ENCODE results near the gene TTC7B.

Gene TTC7B

DNA sequence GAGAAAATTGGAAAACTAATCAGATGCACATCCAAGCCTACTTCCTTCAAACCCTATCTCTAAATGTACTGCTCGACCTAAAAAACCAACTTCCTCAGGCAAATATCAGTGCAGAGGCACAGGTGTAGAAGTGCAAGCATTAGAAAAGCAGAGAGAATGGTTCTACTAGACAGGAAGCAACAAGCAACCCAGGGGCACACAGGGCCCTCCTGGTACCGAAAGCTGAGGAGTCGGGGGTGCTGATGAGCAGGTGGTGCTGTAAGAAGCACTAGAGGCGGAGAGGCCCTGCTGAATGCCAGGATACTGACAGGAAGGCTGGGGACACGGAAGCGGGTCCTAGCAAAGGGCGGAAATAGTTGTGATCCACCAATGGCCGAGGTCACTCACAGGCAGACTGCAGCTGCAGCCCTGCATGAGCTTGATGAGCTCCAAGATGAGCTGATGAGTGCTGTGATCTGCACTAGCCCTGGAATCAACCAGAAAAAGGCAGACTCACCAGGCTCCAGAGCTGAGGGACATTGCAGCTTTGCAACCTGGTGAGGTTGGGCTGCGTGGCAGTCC, 85.9 kb downstream of the TTC7B start:
- Histone ChIP-seq H3K36me3 (ENCODE audit: insufficient read depth, low read length) (peaks cover 7% of the 10 kb centered on the region), H3K27ac (ENCODE audit: low read depth, low read length) (no peak overlapping the region), H3K4me1 (ENCODE audit: insufficient read depth, low read length) (peaks cover 26% of the 10 kb centered on the region), H3K9me3 (ENCODE audit: low read length) (no peaks in the 10 kb centered on the region), H3K4me3 (ENCODE audit: low read depth in 1 of 2, low read length in 2 of 2) (no peak overlapping the region), H3K27me3 (ENCODE audit: control insufficient read depth in 1 of 2, insufficient read depth in 2 of 2, low read length in 2 of 2) (no peaks in the 10 kb centered on the region), H3K9ac (ENCODE audit: low read length) (no peak overlapping the region)

DNA sequence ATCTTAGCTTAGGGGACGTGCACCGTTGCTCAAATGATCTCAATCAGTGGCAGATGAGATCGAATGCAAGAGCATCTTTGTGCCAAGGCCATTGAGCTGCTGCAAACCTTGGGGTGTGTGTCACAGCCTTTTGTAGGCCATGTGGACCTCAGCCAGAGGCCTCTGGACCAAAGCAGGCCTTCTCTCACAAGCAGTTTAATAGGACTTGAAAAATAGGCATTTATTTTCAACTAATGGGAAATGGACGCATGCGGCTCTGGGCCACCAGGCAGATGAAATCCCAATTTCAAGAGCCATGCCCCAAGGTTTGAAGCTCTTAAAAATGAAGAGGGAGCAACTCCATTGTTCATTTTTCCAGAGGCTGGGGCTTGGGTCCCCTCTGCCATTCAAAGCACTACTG, 87.3 kb downstream of the TTC7B start:
- H3K4me3 ChIP-seq (ENCODE audit: low read depth in 1 of 2, low read length in 2 of 2) = no peak overlapping the region
- H3K4me1 ChIP-seq (ENCODE audit: insufficient read depth, low read length) = peaks cover 35% of the 10 kb centered on the region
- no peaks in the 10 kb centered on the region for H3K27me3 ChIP-seq (ENCODE audit: control insufficient read depth in 1 of 2, insufficient read depth in 2 of 2, low read length in 2 of 2)
- H3K9me3 ChIP-seq (ENCODE audit: low read length) = no peaks in the 10 kb centered on the region
- H3K9ac ChIP-seq (ENCODE audit: low read length) = no peak overlapping the region
- H3K27ac ChIP-seq (ENCODE audit: low read depth, low read length) = no peak overlapping the region
- peaks cover 7% of the 10 kb centered on the region for H3K36me3 ChIP-seq (ENCODE audit: insufficient read depth, low read length)

DNA sequence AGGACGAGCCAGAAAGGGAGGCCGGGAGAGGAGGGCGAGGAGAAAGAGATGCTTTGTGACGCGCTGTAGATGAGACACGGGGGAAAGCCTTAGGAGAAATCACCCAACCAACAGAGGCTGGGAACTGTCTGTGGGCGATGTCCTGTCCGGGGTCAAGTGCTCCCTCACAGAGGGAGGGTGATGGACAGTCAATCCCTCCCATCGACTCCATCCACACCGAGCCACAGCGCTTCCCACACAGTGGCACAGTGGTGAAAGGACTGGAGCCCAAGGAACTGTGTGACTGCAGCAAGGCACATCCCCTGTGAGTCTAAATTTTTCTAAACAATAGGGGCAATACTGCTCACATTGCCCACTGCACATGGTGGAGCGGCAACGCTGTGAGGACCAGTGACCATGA, 89.1 kb downstream of the TTC7B start:
- peak overlapping the region; percentile 37 for H3K27ac ChIP-seq (ENCODE audit: low read depth, low read length)

DNA sequence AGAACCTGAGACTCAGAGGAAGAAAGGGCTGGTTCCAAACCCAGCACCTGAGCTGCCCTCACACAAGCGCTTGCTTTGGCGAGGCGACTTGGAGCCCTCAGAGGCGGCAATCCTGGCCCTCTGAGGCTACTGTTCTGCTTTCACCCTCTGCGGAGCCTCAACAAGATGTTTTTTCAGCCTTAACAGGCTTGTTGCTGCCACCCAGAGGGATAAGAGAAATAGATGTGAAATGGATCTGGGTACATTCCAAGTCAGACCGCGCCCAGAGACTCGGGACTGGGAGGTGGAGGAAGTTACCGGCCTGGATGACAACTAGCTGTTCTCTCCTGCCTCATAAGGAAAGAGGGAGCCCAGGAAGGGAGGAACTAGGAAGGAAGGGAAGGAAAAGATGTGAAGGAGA, 89.6 kb downstream of the TTC7B start:
- Histone ChIP-seq H3K4me1 (ENCODE audit: insufficient read depth, low read length) (peaks cover 27% of the 10 kb centered on the region), H3K4me3 (ENCODE audit: low read depth in 1 of 2, low read length in 2 of 2) (peak overlapping the region in 1 of 2 donors; percentile 7), H3K9me3 (ENCODE audit: low read length) (no peaks in the 10 kb centered on the region), H3K27me3 (ENCODE audit: control insufficient read depth in 1 of 2, insufficient read depth in 2 of 2, low read length in 2 of 2) (no peaks in the 10 kb centered on the region), H3K27ac (ENCODE audit: low read depth, low read length) (no peak overlapping the region), H3K9ac (ENCODE audit: low read length) (no peak overlapping the region), H3K36me3 (ENCODE audit: insufficient read depth, low read length) (peaks cover 7% of the 10 kb centered on the region)

More for the DNA sequence above, 89.1 kb downstream of the TTC7B start:
- no peaks in the 10 kb centered on the region for H3K27me3 ChIP-seq (ENCODE audit: control insufficient read depth in 1 of 2, insufficient read depth in 2 of 2, low read length in 2 of 2)
- H3K4me3 ChIP-seq (ENCODE audit: low read depth in 1 of 2, low read length in 2 of 2) = peak overlapping the region in 1 of 2 donors; percentile 7
- H3K4me1 ChIP-seq (ENCODE audit: insufficient read depth, low read length) = peaks cover 27% of the 10 kb centered on the region
- H3K9ac ChIP-seq (ENCODE audit: low read length) = no peak overlapping the region
- no peaks in the 10 kb centered on the region for H3K9me3 ChIP-seq (ENCODE audit: low read length)
- peaks cover 7% of the 10 kb centered on the region for H3K36me3 ChIP-seq (ENCODE audit: insufficient read depth, low read length)

DNA sequence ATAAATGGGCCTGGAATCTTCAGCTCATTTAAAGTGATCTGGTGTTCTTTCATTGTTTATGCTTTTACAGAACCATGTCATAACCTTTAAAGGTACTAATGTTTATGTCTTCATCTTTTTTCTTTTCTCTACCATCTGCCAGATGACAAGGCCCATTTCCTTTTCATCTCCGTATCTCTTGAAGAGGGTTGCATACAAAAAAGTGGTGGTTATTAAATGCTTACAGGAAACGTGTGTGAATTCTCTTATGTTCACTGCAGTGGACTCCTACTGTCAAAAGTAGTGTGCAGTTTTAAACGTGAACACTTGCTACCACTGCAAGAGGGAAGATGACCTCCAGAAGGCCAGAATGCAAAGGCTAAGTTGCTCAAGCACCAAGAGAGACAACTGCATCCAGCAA, 91.4 kb downstream of the TTC7B start:
- Histone ChIP-seq H3K36me3 (ENCODE audit: insufficient read depth, low read length) (peaks cover 7% of the 10 kb centered on the region), H3K9me3 (ENCODE audit: low read length) (no peaks in the 10 kb centered on the region), H3K4me3 (ENCODE audit: low read depth in 1 of 2, low read length in 2 of 2) (no peak overlapping the region), H3K27me3 (ENCODE audit: control insufficient read depth in 1 of 2, insufficient read depth in 2 of 2, low read length in 2 of 2) (no peaks in the 10 kb centered on the region), H3K4me1 (ENCODE audit: insufficient read depth, low read length) (peaks cover 27% of the 10 kb centered on the region), H3K27ac (ENCODE audit: low read depth, low read length) (no peak overlapping the region), H3K9ac (ENCODE audit: low read length) (no peak overlapping the region)

DNA sequence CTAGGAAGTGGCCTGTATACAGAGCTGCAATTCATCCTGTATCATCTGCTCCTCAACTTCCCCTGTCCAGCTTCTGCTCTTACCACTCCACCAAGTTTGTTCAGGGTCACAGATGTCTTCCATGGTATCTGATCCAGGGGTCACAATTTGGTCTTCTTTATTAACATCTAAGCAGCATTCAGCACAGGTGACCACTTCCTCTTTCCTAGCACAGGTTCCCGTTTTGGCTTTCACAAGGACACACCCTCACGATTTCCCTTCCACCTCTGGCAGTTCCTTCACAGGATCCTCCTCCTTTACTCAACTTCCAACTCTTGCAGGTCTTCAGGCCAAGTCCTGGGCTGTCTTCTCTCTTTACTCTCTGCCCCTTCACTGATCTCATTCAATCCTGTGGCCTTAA, 93.6 kb downstream of the TTC7B start:
- Histone ChIP-seq H3K9me3 (ENCODE audit: low read length) (no peaks in the 10 kb centered on the region), H3K27ac (ENCODE audit: low read depth, low read length) (no peak overlapping the region), H3K27me3 (ENCODE audit: control insufficient read depth in 1 of 2, insufficient read depth in 2 of 2, low read length in 2 of 2) (no peaks in the 10 kb centered on the region), H3K4me3 (ENCODE audit: low read depth in 1 of 2, low read length in 2 of 2) (no peak overlapping the region), H3K9ac (ENCODE audit: low read length) (no peak overlapping the region), H3K4me1 (ENCODE audit: insufficient read depth, low read length) (peaks cover 27% of the 10 kb centered on the region), H3K36me3 (ENCODE audit: insufficient read depth, low read length) (no peaks in the 10 kb centered on the region)

DNA sequence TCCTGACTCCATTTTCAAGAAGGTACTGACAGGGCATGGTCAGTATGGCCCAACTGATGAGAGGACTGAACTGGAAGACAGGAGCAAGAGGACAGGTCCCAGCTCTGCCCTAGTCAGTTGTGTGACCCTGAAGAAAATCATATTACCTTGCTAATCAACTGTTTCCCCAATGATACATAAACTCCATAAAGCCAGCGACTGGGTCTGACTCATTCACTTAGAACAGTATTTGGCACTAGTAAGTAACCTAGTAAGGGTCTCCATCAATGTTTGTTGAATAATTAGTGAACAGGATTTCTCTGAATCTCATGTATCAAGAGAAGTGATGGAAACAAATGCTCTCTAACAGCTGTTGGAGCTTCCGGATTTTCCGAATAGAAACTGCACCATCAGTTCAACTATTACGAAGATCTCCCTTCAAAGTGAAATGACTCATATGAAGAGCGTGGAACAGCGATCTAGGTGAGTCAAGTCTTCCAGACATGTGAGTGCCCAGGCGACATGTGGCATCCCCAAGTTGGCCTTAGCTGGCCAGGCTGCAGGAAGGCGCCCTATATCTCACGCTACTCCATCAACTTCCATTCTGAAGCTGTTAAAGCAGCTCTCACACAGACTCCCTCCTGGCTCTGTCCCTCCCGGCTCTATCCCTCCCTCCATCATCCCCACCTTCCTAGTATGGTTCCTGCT, 94.5 kb downstream of the TTC7B start:
- H3K36me3 ChIP-seq (ENCODE audit: insufficient read depth, low read length) = no peaks in the 10 kb centered on the region
- H3K4me1 ChIP-seq (ENCODE audit: insufficient read depth, low read length) = peaks cover 22% of the 10 kb centered on the region
- no peak overlapping the region for H3K27ac ChIP-seq (ENCODE audit: low read depth, low read length)
- H3K27me3 ChIP-seq (ENCODE audit: control insufficient read depth in 1 of 2, insufficient read depth in 2 of 2, low read length in 2 of 2) = no peaks in the 10 kb centered on the region
- H3K4me3 ChIP-seq (ENCODE audit: low read depth in 1 of 2, low read length in 2 of 2) = no peak overlapping the region
- no peaks in the 10 kb centered on the region for H3K9me3 ChIP-seq (ENCODE audit: low read length)
- no peak overlapping the region for H3K9ac ChIP-seq (ENCODE audit: low read length)

DNA sequence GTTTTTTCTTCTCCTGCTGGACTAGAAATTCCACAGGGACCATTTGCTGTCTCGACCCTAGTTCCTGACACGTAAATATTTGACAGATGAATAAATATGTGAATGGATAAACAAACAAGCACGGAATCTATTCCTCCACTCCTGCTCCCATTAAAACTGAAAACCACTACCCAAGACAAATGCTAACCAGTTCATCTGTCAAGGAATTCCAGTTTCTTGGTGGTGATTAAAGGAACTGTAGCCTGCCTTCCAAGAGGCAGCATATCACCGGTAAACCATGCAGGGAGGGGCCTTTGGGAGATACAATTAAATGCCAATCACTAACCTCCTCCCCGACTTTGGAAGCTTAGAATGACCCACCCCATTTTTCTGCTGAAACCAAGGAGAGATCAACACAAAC, 95.4 kb downstream of the TTC7B start:
- H3K4me3 ChIP-seq (ENCODE audit: low read depth in 1 of 2, low read length in 2 of 2) = no peak overlapping the region
- H3K27me3 ChIP-seq (ENCODE audit: control insufficient read depth in 1 of 2, insufficient read depth in 2 of 2, low read length in 2 of 2) = no peaks in the 10 kb centered on the region
- H3K27ac ChIP-seq (ENCODE audit: low read depth, low read length) = no peak overlapping the region
- H3K9me3 ChIP-seq (ENCODE audit: low read length) = no peaks in the 10 kb centered on the region
- H3K9ac ChIP-seq (ENCODE audit: low read length) = no peak overlapping the region
- H3K4me1 ChIP-seq (ENCODE audit: insufficient read depth, low read length) = peaks cover 15% of the 10 kb centered on the region
- H3K36me3 ChIP-seq (ENCODE audit: insufficient read depth, low read length) = no peaks in the 10 kb centered on the region

DNA sequence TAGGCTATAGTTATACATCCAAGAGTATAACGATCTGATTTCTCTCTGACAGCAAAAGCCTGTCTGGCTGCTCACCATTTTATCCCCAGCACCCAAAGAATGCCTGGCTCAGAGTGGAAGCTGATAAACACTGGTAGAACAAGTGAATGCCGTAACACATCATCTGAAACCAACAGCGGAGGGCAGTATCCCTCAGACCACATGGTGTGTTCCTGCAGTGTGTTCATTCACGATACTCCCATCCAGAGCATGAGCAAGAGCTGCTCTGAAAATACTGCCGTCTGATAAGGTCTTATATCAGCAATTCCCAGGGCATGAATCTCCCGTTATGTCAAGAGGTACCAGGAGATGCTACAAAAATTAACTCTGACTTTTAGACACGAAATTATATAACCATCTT, 95.9 kb downstream of the TTC7B start:
- Histone ChIP-seq H3K27ac (ENCODE audit: low read depth, low read length) (no peak overlapping the region), H3K4me1 (ENCODE audit: insufficient read depth, low read length) (peaks cover 10% of the 10 kb centered on the region), H3K9me3 (ENCODE audit: low read length) (no peaks in the 10 kb centered on the region), H3K4me3 (ENCODE audit: low read depth in 1 of 2, low read length in 2 of 2) (no peak overlapping the region), H3K9ac (ENCODE audit: low read length) (no peak overlapping the region), H3K36me3 (ENCODE audit: insufficient read depth, low read length) (no peaks in the 10 kb centered on the region), H3K27me3 (ENCODE audit: control insufficient read depth in 1 of 2, insufficient read depth in 2 of 2, low read length in 2 of 2) (no peaks in the 10 kb centered on the region)

DNA sequence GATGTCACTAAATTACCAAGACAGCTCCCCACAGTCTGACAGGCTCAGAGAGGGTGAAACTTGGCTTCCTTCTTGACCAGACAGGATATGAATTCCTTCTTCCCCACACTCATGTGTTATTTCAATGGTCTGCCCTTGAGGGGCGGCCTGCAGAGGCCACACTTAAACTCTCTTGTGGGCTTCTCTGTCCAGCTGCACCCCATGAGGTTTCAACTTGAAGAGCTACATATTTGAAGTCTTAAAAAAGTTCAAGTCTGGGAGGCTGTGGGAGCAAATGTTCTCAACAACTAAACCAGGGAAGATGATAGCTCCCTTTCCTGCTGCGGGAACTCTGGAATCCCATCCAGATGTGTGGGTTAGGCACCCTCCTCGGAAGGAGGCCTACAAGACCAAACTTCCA, 98.3 kb downstream of the TTC7B start:
- H3K9me3 ChIP-seq (ENCODE audit: low read length) = no peaks in the 10 kb centered on the region
- H3K27ac ChIP-seq (ENCODE audit: low read depth, low read length) = no peak overlapping the region

DNA sequence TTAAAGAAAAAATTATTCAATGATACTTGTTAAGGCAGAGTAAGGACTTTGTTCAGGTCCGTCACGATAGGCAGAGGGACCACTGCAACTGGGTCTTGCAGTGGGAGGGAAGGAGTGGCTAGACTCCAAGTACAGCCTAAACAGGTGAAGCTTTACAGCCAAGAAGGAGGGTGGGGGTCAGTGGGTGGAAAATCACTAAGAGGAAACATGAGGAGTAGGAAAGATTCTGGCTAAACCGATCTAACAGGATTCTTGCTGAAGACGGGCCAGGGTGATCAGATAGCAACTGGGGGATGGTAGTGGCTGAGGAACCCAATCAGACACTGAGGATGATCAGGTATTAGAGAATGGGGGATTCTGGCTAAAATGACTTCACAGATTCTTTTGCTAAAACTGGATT, 100.2 kb downstream of the TTC7B start:
- Histone ChIP-seq H3K27ac (ENCODE audit: low read depth, low read length) (no peak overlapping the region), H3K9me3 (ENCODE audit: low read length) (no peaks in the 10 kb centered on the region), H3K4me3 (ENCODE audit: low read depth in 1 of 2, low read length in 2 of 2) (no peak overlapping the region), H3K27me3 (ENCODE audit: control insufficient read depth in 1 of 2, insufficient read depth in 2 of 2, low read length in 2 of 2) (no peaks in the 10 kb centered on the region), H3K36me3 (ENCODE audit: insufficient read depth, low read length) (no peaks in the 10 kb centered on the region), H3K4me1 (ENCODE audit: insufficient read depth, low read length) (no peaks in the 10 kb centered on the region), H3K9ac (ENCODE audit: low read length) (no peak overlapping the region)

More for the DNA sequence above, 98.3 kb downstream of the TTC7B start:
- H3K36me3 ChIP-seq (ENCODE audit: insufficient read depth, low read length) = no peaks in the 10 kb centered on the region
- H3K4me1 ChIP-seq (ENCODE audit: insufficient read depth, low read length) = no peaks in the 10 kb centered on the region
- H3K27me3 ChIP-seq (ENCODE audit: control insufficient read depth in 1 of 2, insufficient read depth in 2 of 2, low read length in 2 of 2) = no peaks in the 10 kb centered on the region
- no peak overlapping the region for H3K9ac ChIP-seq (ENCODE audit: low read length)
- no peak overlapping the region for H3K4me3 ChIP-seq (ENCODE audit: low read depth in 1 of 2, low read length in 2 of 2)

DNA sequence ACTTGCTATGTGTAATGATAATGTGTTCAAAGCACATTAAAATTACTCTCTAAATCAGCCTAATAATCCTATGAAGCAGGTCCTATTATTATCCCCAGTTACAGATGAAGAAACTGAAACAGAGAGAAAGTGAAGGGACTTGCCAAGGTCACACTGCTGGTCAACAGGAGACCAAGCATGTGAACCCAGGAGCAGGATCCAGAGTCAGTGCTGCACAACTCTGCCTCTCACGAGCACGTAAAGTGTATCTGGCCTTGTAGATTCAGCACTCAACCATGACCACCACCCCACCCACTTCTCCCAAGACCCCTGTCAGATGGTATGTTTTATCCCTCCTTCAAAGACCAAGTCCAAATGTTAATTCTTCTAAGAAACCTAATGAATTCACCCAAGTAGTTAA, 100.7 kb downstream of the TTC7B start:
- no peaks in the 10 kb centered on the region for H3K9me3 ChIP-seq (ENCODE audit: low read length)
- H3K36me3 ChIP-seq (ENCODE audit: insufficient read depth, low read length) = no peaks in the 10 kb centered on the region
- no peaks in the 10 kb centered on the region for H3K27me3 ChIP-seq (ENCODE audit: control insufficient read depth in 1 of 2, insufficient read depth in 2 of 2, low read length in 2 of 2)
- no peaks in the 10 kb centered on the region for H3K4me1 ChIP-seq (ENCODE audit: insufficient read depth, low read length)
- no peak overlapping the region for H3K9ac ChIP-seq (ENCODE audit: low read length)
- H3K4me3 ChIP-seq (ENCODE audit: low read depth in 1 of 2, low read length in 2 of 2) = no peak overlapping the region
- H3K27ac ChIP-seq (ENCODE audit: low read depth, low read length) = no peak overlapping the region

All from muscle layer of colon (tissue), 2 donors.